ENCODE data around the gene DLX4. TPM values are rescaled to one million over a fixed set of nuclear protein-coding genes. Genes with fewer than 3 reads are reported as not detected.

Gene DLX4
- total RNA-seq, 1 donor from 2014 or later = 2.4 TPM

GRCh38 chr17:49955157-49955556 lies 13.8 kb upstream of the DLX4 start:
- Mint-ChIP-seq H3K4me3 (ENCODE audit: low read depth) (no peak overlapping the region), H3K27ac (no peak overlapping the region), H3K9me3 (ENCODE audit: low read depth) (no peaks in the 10 kb centered on the region), H3K4me1 (ENCODE audit: low read depth) (no peaks in the 10 kb centered on the region), H3K27me3 (peaks cover 50% of the 10 kb centered on the region), H3K36me3 (ENCODE audit: insufficient read depth) (no peaks in the 10 kb centered on the region)
- TF ChIP-seq CTCF (IDR thresholded peaks at IDR 0.05; ENCODE audit: unreplicated experiment) = no peak
- DNase-seq (ENCODE audit: low spot score, unreplicated experiment) = no peak

GRCh38 chr17:49956780-49957179 lies 12.2 kb upstream of the DLX4 start:
- Mint-ChIP-seq H3K4me3 (ENCODE audit: low read depth) (no peak overlapping the region), H3K27ac (no peak overlapping the region), H3K36me3 (ENCODE audit: insufficient read depth) (no peaks in the 10 kb centered on the region), H3K27me3 (peaks cover 51% of the 10 kb centered on the region), H3K4me1 (ENCODE audit: low read depth) (no peaks in the 10 kb centered on the region), H3K9me3 (ENCODE audit: low read depth) (no peaks in the 10 kb centered on the region)
- no peak for DNase-seq (ENCODE audit: low spot score, unreplicated experiment)
- no peak for TF ChIP-seq CTCF (IDR thresholded peaks at IDR 0.05; ENCODE audit: unreplicated experiment)

GRCh38 chr17:49957350-49957749 lies 11.6 kb upstream of the DLX4 start:
- Mint-ChIP-seq H3K4me1 (ENCODE audit: low read depth) (no peaks in the 10 kb centered on the region), H3K36me3 (ENCODE audit: insufficient read depth) (no peaks in the 10 kb centered on the region), H3K27ac (no peak overlapping the region), H3K4me3 (ENCODE audit: low read depth) (no peak overlapping the region), H3K27me3 (peaks cover 50% of the 10 kb centered on the region), H3K9me3 (ENCODE audit: low read depth) (no peaks in the 10 kb centered on the region)
- TF ChIP-seq CTCF (IDR thresholded peaks at IDR 0.05; ENCODE audit: unreplicated experiment) = no peak
- DNase-seq (ENCODE audit: low spot score, unreplicated experiment) = no peak

- H3K27ac Mint-ChIP-seq = no peak overlapping the region
- no peak for DNase-seq (ENCODE audit: low spot score, unreplicated experiment)
- H3K27me3 Mint-ChIP-seq = peaks cover 52% of the 10 kb centered on the region
- TF ChIP-seq CTCF (IDR thresholded peaks at IDR 0.05; ENCODE audit: unreplicated experiment) = no peak
- H3K4me1 Mint-ChIP-seq (ENCODE audit: low read depth) = peaks cover 5% of the 10 kb centered on the region
- no peaks in the 10 kb centered on the region for H3K9me3 Mint-ChIP-seq (ENCODE audit: low read depth)
- H3K4me3 Mint-ChIP-seq (ENCODE audit: low read depth) = no peak overlapping the region
- no peaks in the 10 kb centered on the region for H3K36me3 Mint-ChIP-seq (ENCODE audit: insufficient read depth)
These were observed 10.3 kb upstream of the DLX4 start for GRCh38 chr17:49958723-49959122.

GRCh38 chr17:49959183-49959935 lies 9.6 kb upstream of the DLX4 start:
- H3K36me3 Mint-ChIP-seq (ENCODE audit: insufficient read depth) = no peaks in the 10 kb centered on the region
- no peak for DNase-seq (ENCODE audit: low spot score, unreplicated experiment)
- no peak overlapping the region for H3K4me3 Mint-ChIP-seq (ENCODE audit: low read depth)
- no peaks in the 10 kb centered on the region for H3K9me3 Mint-ChIP-seq (ENCODE audit: low read depth)
- TF ChIP-seq CTCF (IDR thresholded peaks at IDR 0.05; ENCODE audit: unreplicated experiment) = no peak
- H3K4me1 Mint-ChIP-seq (ENCODE audit: low read depth) = peaks cover 8% of the 10 kb centered on the region
- peaks cover 53% of the 10 kb centered on the region for H3K27me3 Mint-ChIP-seq
- no peak overlapping the region for H3K27ac Mint-ChIP-seq

All from progenitor cell of endocrine pancreas (in vitro differentiated cells).